Trophoblast cell (in vitro differentiated cells and primary cell): ENCODE data around the gene FN3K.

Experiments
- DNase-seq, 2 donors: peaks; one replicate each; pipeline ENCODE4 v3.0.0-alpha.2; 2016
- H2AFZ ChIP-seq: 2 replicates; pipeline ENCODE4 v1.6.1; 2013; ENCODE audit warnings: low read length, moderate library complexity, mild to moderate bottlenecking; ENCODE audit not compliant: insufficient read depth, poor library complexity
- H2AK5ac ChIP-seq: 2 replicates; pipeline ENCODE4 v1.6.1; 2013; ENCODE audit warnings: mild to moderate bottlenecking, low read length
- H2BK120ac ChIP-seq: 2 replicates; pipeline ENCODE4 v1.6.1; 2013; ENCODE audit warnings: low read length, mild to moderate bottlenecking, moderate library complexity; ENCODE audit not compliant: insufficient read depth, poor library complexity
- H2BK12ac ChIP-seq: 2 replicates; pipeline ENCODE4 v1.6.1; 2013; ENCODE audit warnings: mild to moderate bottlenecking, low read length, moderate library complexity
- H2BK5ac ChIP-seq: 2 replicates; pipeline ENCODE4 v1.6.1; 2013; ENCODE audit warnings: low read length, low read depth, moderate library complexity, mild to moderate bottlenecking; ENCODE audit not compliant: poor library complexity
- H3K14ac ChIP-seq: 2 replicates; pipeline ENCODE4 v1.6.1; 2013; ENCODE audit warnings: mild to moderate bottlenecking, low read length
- H3K18ac ChIP-seq: 2 replicates; pipeline ENCODE4 v1.6.1; 2013; ENCODE audit warnings: mild to moderate bottlenecking, low read length
- H3K23ac ChIP-seq: 2 replicates; pipeline ENCODE4 v1.6.1; 2013; ENCODE audit warnings: low read length
- H3K27ac ChIP-seq: 2 replicates; pipeline ENCODE4 v1.5.1; 2013; ENCODE audit warnings: low read depth, mild to moderate bottlenecking, inconsistent platforms, low read length, moderate library complexity
- H3K27me3 ChIP-seq: 2 replicates; pipeline ENCODE4 v1.6.1; 2013; ENCODE audit warnings: inconsistent platforms, mild to moderate bottlenecking, low read length, moderate library complexity; ENCODE audit not compliant: insufficient read depth
- H3K36me3 ChIP-seq, 2 experiments: 1 replicate in 1 of 2; 2 replicates in 1 of 2; pipeline ENCODE4 v1.6.1; 2013; ENCODE audit warnings: low read length in 2 of 2, mild to moderate bottlenecking in 2 of 2, moderate library complexity in 1 of 2; ENCODE audit not compliant: insufficient read depth in 2 of 2, control insufficient read depth in 1 of 2
- H3K4ac ChIP-seq: 2 replicates; pipeline ENCODE4 v1.6.1; 2013; ENCODE audit warnings: low read depth, mild to moderate bottlenecking, low read length, moderate library complexity
- H3K4me1 ChIP-seq, 2 experiments: 1 replicate in 1 of 2; 2 replicates in 1 of 2; pipeline ENCODE4 v1.6.1; 2013; ENCODE audit warnings: low read length in 2 of 2, mild to moderate bottlenecking in 2 of 2, moderate library complexity in 1 of 2; ENCODE audit not compliant: insufficient read depth in 2 of 2, control insufficient read depth in 1 of 2
- H3K4me2 ChIP-seq: 2 replicates; pipeline ENCODE4 v1.6.1; 2013; ENCODE audit warnings: inconsistent platforms, mild to moderate bottlenecking, low read length, moderate library complexity
- H3K4me3 ChIP-seq: 2 replicates; pipeline ENCODE4 v1.5.1; 2013; ENCODE audit warnings: mild to moderate bottlenecking, low read depth, low read length, inconsistent platforms
- H3K79me1 ChIP-seq: one replicate; pipeline ENCODE4 v1.6.1; 2013; ENCODE audit warnings: low read length
- H3K79me2 ChIP-seq: 2 replicates; pipeline ENCODE4 v1.6.1; 2013; ENCODE audit warnings: low read length, mild to moderate bottlenecking; ENCODE audit not compliant: control insufficient read depth, insufficient read depth, poor library complexity
- H3K9ac ChIP-seq: 2 replicates; pipeline ENCODE4 v1.6.1; 2013; ENCODE audit warnings: mild to moderate bottlenecking, low read length
- H3K9me3 ChIP-seq: 2 replicates; pipeline ENCODE4 v1.6.1; 2013; ENCODE audit warnings: low read depth, mild to moderate bottlenecking, control low read depth, inconsistent platforms, low read length; ENCODE audit not compliant: insufficient read depth
- H4K12ac ChIP-seq: 2 replicates; pipeline ENCODE4 v1.6.1; 2013; ENCODE audit warnings: low read depth, mild to moderate bottlenecking, low read length, moderate library complexity
- H4K8ac ChIP-seq: 2 replicates; pipeline ENCODE4 v1.6.1; 2013; ENCODE audit warnings: low read depth, mild to moderate bottlenecking, low read length, moderate library complexity
- H4K91ac ChIP-seq: one replicate; pipeline ENCODE4 v1.6.1; 2013; ENCODE audit warnings: low read depth, mild to moderate bottlenecking, low read length, moderate library complexity
- WGBS: extraction: QIAGEN DNeasy Blood & Tissue Kit; methylation state at CpG from one replicate; pipeline ENCODE4 v1.1.7; 2013; ENCODE audit warnings: missing lambda C conversion rate; ENCODE audit not compliant: insufficient read length, insufficient coverage; ENCODE audit errors: extremely low coverage; 5-methylcytosine and 5-hydroxymethylcytosine counted together

FN3K gene

GRCh38 chr17:82753201-82753464, 17.7 kb downstream of the FN3K start:
- peaks cover 4% of the 10 kb centered on the region for H3K79me2 ChIP-seq
- no peak overlapping the region for H2BK5ac ChIP-seq
- no peak overlapping the region for H3K4me3 ChIP-seq
- H3K27ac ChIP-seq, result no peak overlapping the region
- DNase-seq, result no peak
- H3K18ac ChIP-seq, result no peak overlapping the region
- no peak overlapping the region for H4K91ac ChIP-seq
- H3K14ac ChIP-seq, result no peak overlapping the region
- WGBS, result no CpG with 5 or more reads among the region's 8 CpGs
- H4K12ac ChIP-seq, result no peak overlapping the region
- peak overlapping the region; percentile 97 for H3K4me2 ChIP-seq
- no peak overlapping the region for H2AFZ ChIP-seq
- H2BK120ac ChIP-seq, result no peak overlapping the region
- H3K79me1 ChIP-seq, result peaks cover 4% of the 10 kb centered on the region
- no peak overlapping the region for H3K23ac ChIP-seq
- peaks cover 6% of the 10 kb centered on the region for H3K9me3 ChIP-seq
- H3K9ac ChIP-seq, result no peak overlapping the region
- H2AK5ac ChIP-seq, result no peak overlapping the region
- peaks cover 2 to 9% of the 10 kb centered on the region in 2 experiments for H3K4me1 ChIP-seq
- H3K36me3 ChIP-seq, result peaks cover 0 to 4% of the 10 kb centered on the region in 2 experiments
- no peak overlapping the region for H3K4ac ChIP-seq
- H4K8ac ChIP-seq, result no peak overlapping the region
- no peak overlapping the region for H2BK12ac ChIP-seq
- H3K27me3 ChIP-seq, result peaks cover 8% of the 10 kb centered on the region

GRCh38 chr17:82754297-82755208, 19.1 kb downstream of the FN3K start:
- Histone ChIP-seq H2BK5ac (no peak overlapping the region), H3K79me2 (peaks cover 4% of the 10 kb centered on the region), H3K14ac (no peak overlapping the region), H3K27ac (no peak overlapping the region), H3K9ac (no peak overlapping the region), H2AK5ac (no peak overlapping the region), H3K4me2 (no peak overlapping the region), H3K4ac (no peak overlapping the region), H2BK12ac (no peak overlapping the region), H3K9me3 (peaks cover 9% of the 10 kb centered on the region), H3K23ac (peak overlapping the region; percentile 3), H3K18ac (no peak overlapping the region), H3K36me3 (peaks cover 0 to 4% of the 10 kb centered on the region in 2 experiments), H2BK120ac (no peak overlapping the region), H3K4me3 (no peak overlapping the region), H4K12ac (no peak overlapping the region), H3K4me1 (peaks cover 2 to 9% of the 10 kb centered on the region in 2 experiments), H3K27me3 (peaks cover 8% of the 10 kb centered on the region), H2AFZ (no peak overlapping the region), H3K79me1 (peaks cover 4% of the 10 kb centered on the region), H4K8ac (no peak overlapping the region), H4K91ac (no peak overlapping the region)
- DNase-seq, result no peak
- WGBS, result no CpG with 5 or more reads among the region's 19 CpGs

GRCh38 chr17:82756166-82756565, 20.8 kb downstream of the FN3K start:
- Histone ChIP-seq H3K36me3 (peaks cover 2 to 5% of the 10 kb centered on the region in 2 experiments), H3K18ac (no peak overlapping the region), H2BK5ac (no peak overlapping the region), H3K9me3 (peaks cover 5% of the 10 kb centered on the region), H2AFZ (no peak overlapping the region), H3K4me2 (no peak overlapping the region), H3K9ac (no peak overlapping the region), H3K79me2 (peaks cover 3% of the 10 kb centered on the region), H4K12ac (no peak overlapping the region), H3K27ac (no peak overlapping the region), H4K91ac (no peak overlapping the region), H3K4me1 (peaks cover under 1 to 7% of the 10 kb centered on the region in 2 experiments), H3K4ac (no peak overlapping the region), H3K4me3 (no peak overlapping the region), H3K23ac (no peak overlapping the region), H3K27me3 (peaks cover under 1% of the 10 kb centered on the region), H2AK5ac (no peak overlapping the region), H4K8ac (no peak overlapping the region), H2BK12ac (no peak overlapping the region), H3K79me1 (peaks cover 3% of the 10 kb centered on the region), H3K14ac (no peak overlapping the region), H2BK120ac (no peak overlapping the region)
- WGBS, result no CpG with 5 or more reads among the region's 7 CpGs
- DNase-seq, result no peak

GRCh38 chr17:82765371-82765770, 30.0 kb downstream of the FN3K start:
- Histone ChIP-seq H3K36me3 (peaks cover 18 to 23% of the 10 kb centered on the region in 2 experiments), H3K9me3 (no peaks in the 10 kb centered on the region), H3K23ac (no peak overlapping the region), H2AK5ac (no peak overlapping the region), H3K79me1 (no peaks in the 10 kb centered on the region), H3K9ac (no peak overlapping the region), H3K4me2 (no peak overlapping the region), H3K79me2 (no peaks in the 10 kb centered on the region), H3K27ac (no peak overlapping the region), H2BK12ac (no peak overlapping the region), H3K4ac (no peak overlapping the region), H2AFZ (no peak overlapping the region), H3K27me3 (no peaks in the 10 kb centered on the region), H3K18ac (no peak overlapping the region), H2BK5ac (no peak overlapping the region), H4K8ac (no peak overlapping the region), H4K12ac (no peak overlapping the region), H3K4me1 (no peaks in the 10 kb centered on the region), H3K14ac (no peak overlapping the region), H4K91ac (no peak overlapping the region), H3K4me3 (no peak overlapping the region), H2BK120ac (no peak overlapping the region)
- DNase-seq, result no peak
- no CpG with 5 or more reads among the region's 13 CpGs for WGBS
